Measurements from ENCODE around the gene POU5F1.
A peak's percentile ranks its signal among the peaks of the same experiment; 100 is the strongest.

The POU5F1 gene

GRCh38 chr6:31209137-31209536 is 38.7 kb upstream of the POU5F1 start:
- DNase-seq (ENCODE audit: extremely low read depth, insufficient read length) = no peak
- no peaks in the 10 kb centered on the region for H3K27me3 ChIP-seq (replicated peaks; ENCODE audit: control insufficient read depth, insufficient read depth, low read length)
- TF ChIP-seq CTCF (IDR thresholded peaks at IDR 0.05; ENCODE audit: insufficient read depth, low read length, poor library complexity, severe bottlenecking) = no peak
- no peaks in the 10 kb centered on the region for H3K36me3 ChIP-seq (ENCODE audit: control insufficient read depth, insufficient read depth, low read length)
- no peak overlapping the region for H3K4me3 ChIP-seq (replicated peaks; ENCODE audit: low read depth, low read length)

GRCh38 chr6:31208506-31208905 is 38.0 kb upstream of the POU5F1 start:
- TF ChIP-seq CTCF (IDR thresholded peaks at IDR 0.05; ENCODE audit: insufficient read depth, low read length, poor library complexity, severe bottlenecking) = no peak
- H3K36me3 ChIP-seq (ENCODE audit: control insufficient read depth, insufficient read depth, low read length) = no peaks in the 10 kb centered on the region
- DNase-seq (ENCODE audit: extremely low read depth, insufficient read length) = no peak
- H3K27me3 ChIP-seq (replicated peaks; ENCODE audit: control insufficient read depth, insufficient read depth, low read length) = no peaks in the 10 kb centered on the region
- H3K4me3 ChIP-seq (replicated peaks; ENCODE audit: low read depth, low read length) = no peak overlapping the region

- Histone ChIP-seq H3K36me3 (ENCODE audit: control insufficient read depth, insufficient read depth, low read length) (no peaks in the 10 kb centered on the region; the same call in 1 of the 2 replicates), H3K4me3 (replicated peaks; ENCODE audit: low read depth, low read length) (no peak overlapping the region), H3K27me3 (replicated peaks; ENCODE audit: control insufficient read depth, insufficient read depth, low read length) (no peaks in the 10 kb centered on the region)
- no peak for DNase-seq (ENCODE audit: extremely low read depth, insufficient read length)
- TF ChIP-seq CTCF (IDR thresholded peaks at IDR 0.05; ENCODE audit: insufficient read depth, low read length, poor library complexity, severe bottlenecking) = no peak
Observed at GRCh38 chr6:31205638-31206037, 35.2 kb upstream of the POU5F1 start.

GRCh38 chr6:31204751-31205145 is 34.3 kb upstream of the POU5F1 start:
- DNase-seq (ENCODE audit: extremely low read depth, insufficient read length) = no peak
- H3K36me3 ChIP-seq (ENCODE audit: control insufficient read depth, insufficient read depth, low read length) = no peaks in the 10 kb centered on the region; the same call in 1 of the 2 replicates
- H3K4me3 ChIP-seq (replicated peaks; ENCODE audit: low read depth, low read length) = peak overlapping the region; percentile 23; the same call in 1 of the 2 replicates
- no peak for TF ChIP-seq CTCF (IDR thresholded peaks at IDR 0.05; ENCODE audit: insufficient read depth, low read length, poor library complexity, severe bottlenecking)
- no peaks in the 10 kb centered on the region for H3K27me3 ChIP-seq (replicated peaks; ENCODE audit: control insufficient read depth, insufficient read depth, low read length)

GRCh38 chr6:31203345-31203979 is 33.0 kb upstream of the POU5F1 start:
- peak overlapping the region; percentile 59 for H3K4me3 ChIP-seq (replicated peaks; ENCODE audit: low read depth, low read length)
- peak; percentile 71 for DNase-seq (ENCODE audit: extremely low read depth, insufficient read length)
- no peak for TF ChIP-seq CTCF (IDR thresholded peaks at IDR 0.05; ENCODE audit: insufficient read depth, low read length, poor library complexity, severe bottlenecking)
- H3K36me3 ChIP-seq (ENCODE audit: control insufficient read depth, insufficient read depth, low read length) = no peaks in the 10 kb centered on the region; the same call in 1 of the 2 replicates
- H3K27me3 ChIP-seq (replicated peaks; ENCODE audit: control insufficient read depth, insufficient read depth, low read length) = no peaks in the 10 kb centered on the region
